Measurements from ENCODE around the gene LAPTM5. TPM values are rescaled to one million over a fixed set of nuclear protein-coding genes. Genes with fewer than 3 reads are reported as not detected.
A peak's percentile ranks its signal among the peaks of the same experiment; 100 is the strongest.

The LAPTM5 gene
- 0.56 TPM for total RNA-seq (ENCODE audit: unreplicated experiment)
- long read RNA-seq, partial matches to known transcripts, result 0 of 1 reads
- long read RNA-seq, other reads (novel, unspliced or antisense), result 0 of 1 reads

- H3K4me3 Mint-ChIP-seq (ENCODE audit: unreplicated experiment), result no peak within 1 kb of the TSS
- peaks cover 1% of the 10 kb centered on the region for H3K9me3 Mint-ChIP-seq (ENCODE audit: unreplicated experiment)
- no peak for TF ChIP-seq CTCF (IDR thresholded peaks at IDR 0.05; ENCODE audit: partially characterized antibody, unreplicated experiment)
- DNase-seq, result no peak
- peak within 1 kb of the TSS; percentile 6 for H3K27ac Mint-ChIP-seq (ENCODE audit: unreplicated experiment)
- H3K4me1 Mint-ChIP-seq (ENCODE audit: low read depth, unreplicated experiment), result peaks cover 32% of the 10 kb centered on the region
- no peaks in the 10 kb centered on the region for H3K36me3 Mint-ChIP-seq (ENCODE audit: unreplicated experiment)
- H3K27me3 Mint-ChIP-seq (ENCODE audit: unreplicated experiment), result peaks cover 7% of the 10 kb centered on the region
These were observed at the start of gene LAPTM5 for GRCh38 chr1:30757352-30758120. Gene LAPTM5 (minus strand): TSS chr1:30757774. CDS start chr1:30757745, 29 bp downstream.

GRCh38 chr1:30806381-30807317 lies 49.1 kb upstream of the LAPTM5 start:
- no peaks in the 10 kb centered on the region for H3K36me3 Mint-ChIP-seq (ENCODE audit: unreplicated experiment)
- no peak overlapping the region for H3K27ac Mint-ChIP-seq (ENCODE audit: unreplicated experiment)
- peaks cover 2% of the 10 kb centered on the region for H3K9me3 Mint-ChIP-seq (ENCODE audit: unreplicated experiment)
- TF ChIP-seq CTCF (IDR thresholded peaks at IDR 0.05; ENCODE audit: partially characterized antibody, unreplicated experiment), result no peak
- peaks cover 4% of the 10 kb centered on the region for H3K27me3 Mint-ChIP-seq (ENCODE audit: unreplicated experiment)
- H3K4me3 Mint-ChIP-seq (ENCODE audit: unreplicated experiment), result no peak overlapping the region
- DNase-seq, result no peak
- H3K4me1 Mint-ChIP-seq (ENCODE audit: low read depth, unreplicated experiment), result peaks cover 23% of the 10 kb centered on the region

- Mint-ChIP-seq H3K4me1 (ENCODE audit: low read depth, unreplicated experiment) (peaks cover 17% of the 10 kb centered on the region), H3K9me3 (ENCODE audit: unreplicated experiment) (peaks cover 2% of the 10 kb centered on the region), H3K27me3 (ENCODE audit: unreplicated experiment) (peaks cover 4% of the 10 kb centered on the region), H3K36me3 (ENCODE audit: unreplicated experiment) (no peaks in the 10 kb centered on the region), H3K27ac (ENCODE audit: unreplicated experiment) (no peak overlapping the region), H3K4me3 (ENCODE audit: unreplicated experiment) (no peak overlapping the region)
- no peak for TF ChIP-seq CTCF (IDR thresholded peaks at IDR 0.05; ENCODE audit: partially characterized antibody, unreplicated experiment)
- no peak for DNase-seq
These were observed 47.9 kb upstream of the LAPTM5 start for GRCh38 chr1:30805304-30806003.

GRCh38 chr1:30804822-30805221 lies 47.2 kb upstream of the LAPTM5 start:
- Mint-ChIP-seq H3K4me1 (ENCODE audit: low read depth, unreplicated experiment) (peaks cover 10% of the 10 kb centered on the region), H3K36me3 (ENCODE audit: unreplicated experiment) (no peaks in the 10 kb centered on the region), H3K4me3 (ENCODE audit: unreplicated experiment) (no peak overlapping the region), H3K27me3 (ENCODE audit: unreplicated experiment) (peaks cover 2% of the 10 kb centered on the region), H3K9me3 (ENCODE audit: unreplicated experiment) (peaks cover 2% of the 10 kb centered on the region), H3K27ac (ENCODE audit: unreplicated experiment) (no peak overlapping the region)
- DNase-seq, result no peak
- TF ChIP-seq CTCF (IDR thresholded peaks at IDR 0.05; ENCODE audit: partially characterized antibody, unreplicated experiment), result no peak
